Gastroesophageal sphincter (tissue), 3 donors: Measurements from ENCODE around the gene ANKRD52.

Experiments
- CTCF ChIP-seq, 4 experiments: fragments of 200-600 bp in 2 of 4; fragments of 450-650 bp in 2 of 4; sonication (generic) in 1 of 4; IDR thresholded peaks; one replicate each; pipeline ENCODE4 v1.5.1; 2017 to 2019; ENCODE audit warnings: antibody characterized with exemption in 4 of 4, mild to moderate bottlenecking in 2 of 4, moderate library complexity in 2 of 4
- POLR2A ChIP-seq, 2 donors: fragments of 450-650 bp; IDR thresholded peaks; one replicate each; pipeline ENCODE4 v1.6.1; 2017; ENCODE audit warnings: antibody characterized with exemption in 2 of 2, mild to moderate bottlenecking in 2 of 2, moderate library complexity in 1 of 2

- TF ChIP-seq CTCF (IDR thresholded peaks at IDR 0.05) (no peak), POLR2A (IDR thresholded peaks at IDR 0.05) (no peak)
Measured at GRCh38 chr12:56282030-56282429, 23.8 kb upstream of the ANKRD52 start.
